Tibial nerve (tissue), 4 donors: ENCODE measurements around the gene PRKCH. TPM values are rescaled to one million over a fixed set of nuclear protein-coding genes. Genes with fewer than 3 reads are reported as not detected.
A peak's percentile ranks its signal among the peaks of the same experiment; 100 is the strongest.

Experiments used
- DNase-seq, 2 donors: peaks; one replicate each; pipeline ENCODE4 v3.0.0-alpha.2; 2019; ENCODE audit warnings: low spot score in 2 of 2
- H3K27ac ChIP-seq, 4 donors: fragments of 200-600 bp; sonication (generic) in 3 of 4; one replicate each; pipeline ENCODE4 v1.5.1; 2017 to 2019; ENCODE audit warnings: mild to moderate bottlenecking in 1 of 4
- H3K27me3 ChIP-seq, 2 donors: fragments of 200-600 bp; sonication (generic) in 1 of 2; one replicate each; pipeline versions ENCODE4 v1.5.1 to v1.6.0; 2017 to 2019
- H3K36me3 ChIP-seq, 3 donors: fragments of 200-600 bp; sonication (generic); one replicate each; pipeline ENCODE4 v1.5.1; 2018 to 2019
- H3K4me1 ChIP-seq, 4 donors: fragments of 200-600 bp; sonication (generic) in 3 of 4; one replicate each; pipeline ENCODE4 v1.5.1; 2017 to 2019
- H3K4me3 ChIP-seq, 4 donors: fragments of 200-600 bp; sonication (generic) in 3 of 4; one replicate each; pipeline ENCODE4 v1.5.1; 2017 to 2019; ENCODE audit warnings: mild to moderate bottlenecking in 1 of 4, moderate library complexity in 1 of 4
- H3K9me3 ChIP-seq, 4 donors: fragments of 200-600 bp; sonication (generic) in 3 of 4; one replicate each; pipeline ENCODE4 v1.5.1; 2017 to 2019
- EP300 ChIP-seq, 2 donors: sonication (generic); formaldehyde crosslinking; IDR thresholded peaks; one replicate each; pipeline ENCODE4 v1.6.1; 2017; ENCODE audit warnings: antibody characterized with exemption in 2 of 2, mild to moderate bottlenecking in 1 of 2
- POLR2A ChIP-seq, 2 donors: fragments of 450-650 bp; IDR thresholded peaks; one replicate each; pipeline ENCODE4 v1.6.1; 2017; ENCODE audit warnings: antibody characterized with exemption in 2 of 2, mild to moderate bottlenecking in 2 of 2, moderate library complexity in 2 of 2
- WGBS, 2 donors: methylation state at CpG; one replicate each; pipeline ENCODE4 v1.1.5; 2018; 5-methylcytosine and 5-hydroxymethylcytosine counted together
- total RNA-seq, 4 donors: library from RNA; depleted of rRNA; stranded (reverse); fragments of >200 nt; gene quantifications; one replicate each; pipeline ENCODE4 v1.1.0, GENCODE V29; 2016
- TF ChIP-seq, protein P1 (sequence below), 5 experiments: fragments of 200-600 bp in 3 of 5; fragments of 450-650 bp in 2 of 5; sonication (generic) in 3 of 5; IDR thresholded peaks; one replicate each; pipeline ENCODE4 v1.5.1; 2016 to 2019; ENCODE audit warnings: antibody characterized with exemption in 5 of 5, mild to moderate bottlenecking in 3 of 5, moderate library complexity in 2 of 5

Gene PRKCH
- total RNA-seq, 4 donors from 2014 or later: 26.4 to 33.9 (median 29.2) TPM

DNA sequence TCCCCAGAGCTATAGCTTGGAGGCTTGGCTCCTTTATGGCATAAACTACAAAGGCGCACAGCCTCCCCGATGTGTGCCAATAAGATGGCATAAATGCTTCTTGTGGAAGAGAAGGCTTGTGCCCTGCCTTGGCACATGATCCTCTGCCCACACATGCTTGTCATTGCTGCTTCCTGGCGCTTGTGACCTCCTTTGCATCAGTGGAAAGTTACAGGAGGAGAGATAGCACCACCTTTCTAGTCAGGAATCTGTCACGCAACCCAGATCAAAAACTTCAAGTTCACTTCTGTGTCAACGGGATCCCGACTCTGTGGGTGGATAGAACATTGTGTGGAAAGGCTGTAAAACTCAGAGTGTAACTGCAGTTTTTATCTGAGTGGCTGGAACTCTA lies 190.2 kb downstream of the PRKCH start:
- Histone ChIP-seq H3K36me3 (no peaks in the 10 kb centered on the region), H3K9me3 (no peaks in the 10 kb centered on the region), H3K4me3 (no peak overlapping the region), H3K27ac (peak overlapping the region in 1 of 4 donors; percentile 49), H3K4me1 (peaks cover 0 to 10% (median 3%) of the 10 kb centered on the region in 4 donors), H3K27me3 (no peaks in the 10 kb centered on the region)
- WGBS, 2 donors: 67 to 70% methylated on average over 6 of the region's 6 CpGs
- DNase-seq: no peak
- no peak for TF ChIP-seq POLR2A (IDR thresholded peaks at IDR 0.05)
- TF ChIP-seq, protein P1, sequence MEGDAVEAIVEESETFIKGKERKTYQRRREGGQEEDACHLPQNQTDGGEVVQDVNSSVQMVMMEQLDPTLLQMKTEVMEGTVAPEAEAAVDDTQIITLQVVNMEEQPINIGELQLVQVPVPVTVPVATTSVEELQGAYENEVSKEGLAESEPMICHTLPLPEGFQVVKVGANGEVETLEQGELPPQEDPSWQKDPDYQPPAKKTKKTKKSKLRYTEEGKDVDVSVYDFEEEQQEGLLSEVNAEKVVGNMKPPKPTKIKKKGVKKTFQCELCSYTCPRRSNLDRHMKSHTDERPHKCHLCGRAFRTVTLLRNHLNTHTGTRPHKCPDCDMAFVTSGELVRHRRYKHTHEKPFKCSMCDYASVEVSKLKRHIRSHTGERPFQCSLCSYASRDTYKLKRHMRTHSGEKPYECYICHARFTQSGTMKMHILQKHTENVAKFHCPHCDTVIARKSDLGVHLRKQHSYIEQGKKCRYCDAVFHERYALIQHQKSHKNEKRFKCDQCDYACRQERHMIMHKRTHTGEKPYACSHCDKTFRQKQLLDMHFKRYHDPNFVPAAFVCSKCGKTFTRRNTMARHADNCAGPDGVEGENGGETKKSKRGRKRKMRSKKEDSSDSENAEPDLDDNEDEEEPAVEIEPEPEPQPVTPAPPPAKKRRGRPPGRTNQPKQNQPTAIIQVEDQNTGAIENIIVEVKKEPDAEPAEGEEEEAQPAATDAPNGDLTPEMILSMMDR (IDR thresholded peaks at IDR 0.05): no peak
- TF ChIP-seq EP300 (IDR thresholded peaks at IDR 0.05): no peak

GRCh38 chr14:61512026-61512834 lies 190.9 kb downstream of the PRKCH start:
- peak overlapping the region in 1 of 4 donors; percentile 49 for H3K27ac ChIP-seq
- DNase-seq: no peak
- no peaks in the 10 kb centered on the region for H3K9me3 ChIP-seq
- no peaks in the 10 kb centered on the region for H3K27me3 ChIP-seq
- 49 to 56% methylated on average over 2 of the region's 2 CpGs for whole genome bisulfite sequencing, 2 donors
- no peaks in the 10 kb centered on the region for H3K36me3 ChIP-seq
- H3K4me1 ChIP-seq: peaks cover 0 to 17% (median 2%) of the 10 kb centered on the region in 4 donors
- TF ChIP-seq POLR2A (IDR thresholded peaks at IDR 0.05) (no peak), EP300 (IDR thresholded peaks at IDR 0.05) (no peak)
- TF ChIP-seq, protein P1 (IDR thresholded peaks at IDR 0.05): no peak
- no peak overlapping the region for H3K4me3 ChIP-seq

DNA sequence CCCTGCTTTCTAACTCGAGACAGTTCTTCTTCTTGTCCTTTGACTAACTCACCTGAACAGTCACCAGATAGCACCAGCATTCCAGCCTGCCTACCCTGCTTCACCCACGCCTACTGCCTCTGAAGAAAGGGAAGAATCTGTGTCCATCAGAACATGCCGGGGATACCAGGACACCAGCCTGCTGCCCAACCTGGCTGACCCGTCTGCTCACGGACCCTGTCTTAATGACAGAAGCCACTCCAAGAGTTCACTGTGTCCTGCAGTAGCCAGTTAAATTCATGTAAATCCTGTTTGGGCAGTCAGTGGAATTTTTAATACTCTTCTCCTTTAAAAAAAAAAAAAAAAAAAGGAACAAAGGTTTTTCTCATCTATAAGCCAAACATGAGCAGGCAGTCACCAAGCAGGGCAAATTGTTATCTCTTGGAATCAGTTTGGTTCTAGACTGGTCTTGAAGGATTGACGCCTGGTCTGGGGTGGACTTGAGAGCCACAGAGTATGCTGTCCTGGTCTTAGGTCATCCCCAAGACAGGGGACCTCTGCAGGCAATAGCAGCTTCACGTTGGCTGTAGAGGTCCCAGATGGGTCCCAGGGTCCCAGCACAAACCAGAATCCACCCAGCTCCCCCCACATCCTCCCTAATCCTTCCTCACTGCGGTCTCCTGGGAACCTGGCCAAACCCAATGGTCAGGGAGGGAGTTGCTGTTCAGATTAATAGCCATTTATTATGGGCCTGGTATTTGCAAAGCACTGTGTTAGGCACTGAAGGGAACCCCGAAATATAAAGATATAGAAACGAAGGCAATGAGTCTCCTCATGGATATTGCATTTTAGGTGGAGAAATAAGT lies 192.8 kb downstream of the PRKCH start:
- no peak overlapping the region for H3K4me3 ChIP-seq
- no peaks in the 10 kb centered on the region for H3K9me3 ChIP-seq
- no peak for TF ChIP-seq POLR2A (IDR thresholded peaks at IDR 0.05)
- no peak for TF ChIP-seq EP300 (IDR thresholded peaks at IDR 0.05)
- TF ChIP-seq, protein P1 (IDR thresholded peaks at IDR 0.05): no peak
- no peaks in the 10 kb centered on the region for H3K36me3 ChIP-seq
- no peak for DNase-seq
- H3K27me3 ChIP-seq: no peaks in the 10 kb centered on the region
- H3K27ac ChIP-seq: no peak overlapping the region
- H3K4me1 ChIP-seq: peaks cover 0 to 30% (median 10%) of the 10 kb centered on the region in 4 donors
- 77 to 78% methylated on average over 10 of the region's 10 CpGs for WGBS, 2 donors

DNA sequence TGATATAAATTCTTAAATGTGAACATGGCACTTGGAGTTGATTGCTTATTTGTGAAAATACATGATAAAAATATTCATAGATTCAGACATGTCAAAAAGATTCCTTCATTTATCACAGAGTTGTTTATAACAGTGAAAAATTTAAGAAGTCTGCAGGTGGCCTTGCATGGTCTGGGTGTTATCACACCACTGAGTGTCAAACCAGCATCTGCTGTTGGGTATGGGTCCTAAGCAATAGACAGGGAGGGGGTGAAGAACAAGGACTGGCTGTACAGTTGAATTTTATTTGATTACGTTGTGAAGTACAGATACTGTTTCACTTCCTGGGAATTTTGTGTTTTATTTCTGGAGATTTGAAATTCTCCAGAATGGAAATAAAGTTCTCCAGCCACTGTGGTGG lies 193.5 kb downstream of the PRKCH start:
- H3K27ac ChIP-seq: no peak overlapping the region

More for the DNA sequence above, 193.5 kb downstream of the PRKCH start:
- DNase-seq: no peak
- Histone ChIP-seq H3K9me3 (no peaks in the 10 kb centered on the region), H3K36me3 (no peaks in the 10 kb centered on the region), H3K4me3 (no peak overlapping the region), H3K4me1 (peaks cover 0 to 30% (median 10%) of the 10 kb centered on the region in 4 donors), H3K27me3 (no peaks in the 10 kb centered on the region)
- TF ChIP-seq, protein P1 (IDR thresholded peaks at IDR 0.05): no peak
- no peak for TF ChIP-seq POLR2A (IDR thresholded peaks at IDR 0.05)
- 70 to 76% methylated on average over 1 of the region's 1 CpG for WGBS, 2 donors
